SH-SY5Y (cell line): ENCODE measurements around the gene BRD1.

Experiments used
- GATA2 ChIP-seq: IDR thresholded peaks from 2 replicates; pipeline ENCODE4 v1.6.1; 2011; ENCODE audit warnings: mild to moderate bottlenecking, low read depth, low read length
- GATA3 ChIP-seq: IDR thresholded peaks from 2 replicates; pipeline ENCODE4 v1.6.1; 2011; ENCODE audit warnings: low read depth, mild to moderate bottlenecking, low read length, moderate library complexity

GRCh38 chr22:49825436-49825835 lies 2.2 kb downstream of the BRD1 start:
- no peak for TF ChIP-seq GATA2
- no peak for TF ChIP-seq GATA3
